Left forelimb (tissue), 1 donor: Measurements from ENCODE around the gene MGAT4A.
A peak's percentile ranks its signal among the peaks of the same experiment; 100 is the strongest.

Experiments
- DNase-seq: peaks from one replicate; pipeline ENCODE4 v3.0.0-alpha.2; 2018; ENCODE audit warnings: low spot score

The MGAT4A gene

GRCh38 chr2:98658816-98659490 lies 72.0 kb downstream of the MGAT4A start:
- no peak for DNase-seq

GRCh38 chr2:98656800-98657199 lies 74.1 kb downstream of the MGAT4A start:
- no peak for DNase-seq

- DNase-seq: no peak
Measured at GRCh38 chr2:98654699-98655495, 76.0 kb downstream of the MGAT4A start.

GRCh38 chr2:98650998-98651397 lies 79.9 kb downstream of the MGAT4A start:
- no peak for DNase-seq

GRCh38 chr2:98649992-98650375 lies 80.9 kb downstream of the MGAT4A start:
- DNase-seq: no peak

GRCh38 chr2:98649135-98649991 lies 81.6 kb downstream of the MGAT4A start:
- DNase-seq: peak; percentile 72

- DNase-seq: no peak
Measured at GRCh38 chr2:98648451-98648850, 82.5 kb downstream of the MGAT4A start.

- DNase-seq: no peak
Measured at GRCh38 chr2:98647636-98648035, 83.3 kb downstream of the MGAT4A start.

- DNase-seq: no peak
Measured at GRCh38 chr2:98643496-98644100, 87.3 kb downstream of the MGAT4A start.

GRCh38 chr2:98637401-98638147 lies 93.4 kb downstream of the MGAT4A start:
- no peak for DNase-seq

- no peak for DNase-seq
Measured at GRCh38 chr2:98634406-98635092, 96.4 kb downstream of the MGAT4A start.

- no peak for DNase-seq
Measured at GRCh38 chr2:98632351-98632750, 98.6 kb downstream of the MGAT4A start.

GRCh38 chr2:98623657-98624056 lies 107.3 kb downstream of the MGAT4A start:
- DNase-seq: no peak

- no peak for DNase-seq
Measured at GRCh38 chr2:98617149-98617548, 113.8 kb downstream of the MGAT4A start.

GRCh38 chr2:98615481-98615880 lies 115.5 kb downstream of the MGAT4A start:
- DNase-seq: no peak

GRCh38 chr2:98614024-98614739 lies 116.8 kb downstream of the MGAT4A start:
- no peak for DNase-seq

- peak; percentile 72 for DNase-seq
Measured at GRCh38 chr2:98608962-98609604, 121.8 kb downstream of the MGAT4A start.

GRCh38 chr2:98608116-98608961 lies 122.6 kb downstream of the MGAT4A start, which contains the start of the genes COA5 and UNC50:
TSS of gene COA5 (minus strand) at chr2:98608512. CDS start at chr2:98608405, 107 bp downstream.
TSS of gene UNC50 (plus strand) at chr2:98608589. CDS start at chr2:98609760, 1,171 bp downstream.
- DNase-seq: peak; percentile 94
